OCI-LY7 (cell line): ENCODE measurements around the gene AFMID. TPM values are rescaled to one million over a fixed set of nuclear protein-coding genes. Genes with fewer than 3 reads are reported as not detected.
A peak's percentile ranks its signal among the peaks of the same experiment; 100 is the strongest.
"Not testable (repeated sequence)": the region's sequence is repeated elsewhere in the genome, so short reads cannot be mapped to it uniquely, and the experiment has no call there.

Source experiments
- BruUV-seq: library from RNA; stranded (reverse); fragments of 400-500 nt; replicated peaks from 2 replicates; lab custom pipeline; 2021; lab: Mats Ljungman, UMichigan
- CTCF ChIA-PET: fragments of 300-600 bp; sonication (Branson Sonifier 250); formaldehyde crosslinking; loops from one replicate; lab custom pipeline; 2022; ENCODE audit warnings: antibody characterized with exemption; ENCODE audit not compliant: unreplicated experiment; lab: Charles Lee
- POLR2A ChIA-PET: fragments of 300-600 bp; sonication (Branson Sonifier 250); formaldehyde crosslinking; loops from one replicate; lab custom pipeline; 2022; ENCODE audit warnings: antibody characterized with exemption; lab: Charles Lee
- DNase-seq: peaks from one replicate; pipeline ENCODE4 v3.0.0-alpha.2; 2015; ENCODE audit warnings: low spot score
- H2AFZ ChIP-seq: fragments of 200-600 bp; sonication (generic), shearing (Covaris generic); 2 replicates; pipeline ENCODE4 v1.6.1; 2014; ENCODE audit warnings: mild to moderate bottlenecking, antibody characterized with exemption, low read length, moderate library complexity
- H3K27ac ChIP-seq: fragments of 200-600 bp; sonication (generic); 2 replicates; pipeline ENCODE4 v1.5.1; 2014; ENCODE audit warnings: mixed run types, low read depth, mild to moderate bottlenecking, moderate library complexity, low read length, inconsistent platforms; ENCODE audit not compliant: poor library complexity, severe bottlenecking
- H3K36me3 ChIP-seq: fragments of 200-600 bp; sonication (generic); 2 replicates; pipeline ENCODE4 v1.6.1; 2014; ENCODE audit warnings: mild to moderate bottlenecking, antibody characterized with exemption, low read length, moderate library complexity, mixed read lengths; ENCODE audit not compliant: insufficient read depth
- H3K4me1 ChIP-seq: fragments of 200-600 bp; sonication (generic); 2 replicates; pipeline ENCODE4 v1.5.1; 2014; ENCODE audit warnings: mild to moderate bottlenecking, low read length; ENCODE audit not compliant: insufficient read depth, poor library complexity, severe bottlenecking
- H3K4me2 ChIP-seq: fragments of 200-600 bp; sonication (generic); 2 replicates; pipeline ENCODE4 v1.6.1; 2014; ENCODE audit warnings: mild to moderate bottlenecking, low read length
- H3K4me3 ChIP-seq: fragments of 200-600 bp; sonication (generic); 2 replicates; pipeline ENCODE4 v1.5.1; 2014; ENCODE audit warnings: mild to moderate bottlenecking, low read depth, low read length; ENCODE audit not compliant: poor library complexity, severe bottlenecking
- H3K79me2 ChIP-seq: fragments of 200-600 bp; sonication (generic); 2 replicates; pipeline ENCODE4 v1.6.1; 2016; ENCODE audit warnings: low read depth, mild to moderate bottlenecking, low read length, moderate library complexity, mixed read lengths; ENCODE audit not compliant: insufficient read depth
- H3K9me2 ChIP-seq: fragments of 200-600 bp; sonication (generic); 2 replicates; pipeline ENCODE4 v1.6.1; 2016; ENCODE audit warnings: mild to moderate bottlenecking, low read length, mixed read lengths; ENCODE audit not compliant: insufficient read depth
- H3K9me3 ChIP-seq: fragments of 200-600 bp; sonication (generic); 2 replicates; pipeline ENCODE4 v1.6.1; 2014; ENCODE audit warnings: mild to moderate bottlenecking, mixed run types, low read length, mixed read lengths
- H4K20me1 ChIP-seq: fragments of 200-600 bp; sonication (generic); 2 replicates; pipeline ENCODE4 v1.6.1; 2014; ENCODE audit warnings: mild to moderate bottlenecking, antibody characterized with exemption, low read length, moderate library complexity, mixed read lengths; ENCODE audit not compliant: insufficient read depth
- EZH2phosphoT487 ChIP-seq: fragments of 200-600 bp; sonication (generic); IDR thresholded peaks from 2 replicates; pipeline ENCODE4 v1.6.1; 2018; ENCODE audit warnings: low read depth, borderline replicate concordance, mild to moderate bottlenecking, mixed run types, antibody characterized with exemption, low read length, moderate library complexity, mixed read lengths
- intact Hi-C: fragments of 100-400 bp; cut with micrococcal nuclease; formaldehyde crosslinking; loops from one replicate; pipeline ENCODE4 v1.10.0; 2022; ENCODE audit not compliant: unreplicated experiment
- total RNA-seq, 2 experiments: library from RNA; depleted of rRNA in 1 of 2; stranded (reverse); fragments of >200 nt in 1 of 2; shearing (Covaris generic) in 1 of 2; gene quantifications; 2 replicates each; pipeline ENCODE4 v1.2.3, GENCODE V29; 2014 to 2022
- TF ChIP-seq, protein P1 (sequence below): fragments of 200-600 bp; sonication (generic); conservative IDR thresholded peaks from 2 replicates; pipeline ENCODE4 v1.5.1; 2014; ENCODE audit warnings: mild to moderate bottlenecking, antibody characterized with exemption, low read length, moderate library complexity, mixed read lengths

Gene AFMID
- total RNA-seq, 2 experiments from 2014 or later = 89.1 to 101 TPM

DNA sequence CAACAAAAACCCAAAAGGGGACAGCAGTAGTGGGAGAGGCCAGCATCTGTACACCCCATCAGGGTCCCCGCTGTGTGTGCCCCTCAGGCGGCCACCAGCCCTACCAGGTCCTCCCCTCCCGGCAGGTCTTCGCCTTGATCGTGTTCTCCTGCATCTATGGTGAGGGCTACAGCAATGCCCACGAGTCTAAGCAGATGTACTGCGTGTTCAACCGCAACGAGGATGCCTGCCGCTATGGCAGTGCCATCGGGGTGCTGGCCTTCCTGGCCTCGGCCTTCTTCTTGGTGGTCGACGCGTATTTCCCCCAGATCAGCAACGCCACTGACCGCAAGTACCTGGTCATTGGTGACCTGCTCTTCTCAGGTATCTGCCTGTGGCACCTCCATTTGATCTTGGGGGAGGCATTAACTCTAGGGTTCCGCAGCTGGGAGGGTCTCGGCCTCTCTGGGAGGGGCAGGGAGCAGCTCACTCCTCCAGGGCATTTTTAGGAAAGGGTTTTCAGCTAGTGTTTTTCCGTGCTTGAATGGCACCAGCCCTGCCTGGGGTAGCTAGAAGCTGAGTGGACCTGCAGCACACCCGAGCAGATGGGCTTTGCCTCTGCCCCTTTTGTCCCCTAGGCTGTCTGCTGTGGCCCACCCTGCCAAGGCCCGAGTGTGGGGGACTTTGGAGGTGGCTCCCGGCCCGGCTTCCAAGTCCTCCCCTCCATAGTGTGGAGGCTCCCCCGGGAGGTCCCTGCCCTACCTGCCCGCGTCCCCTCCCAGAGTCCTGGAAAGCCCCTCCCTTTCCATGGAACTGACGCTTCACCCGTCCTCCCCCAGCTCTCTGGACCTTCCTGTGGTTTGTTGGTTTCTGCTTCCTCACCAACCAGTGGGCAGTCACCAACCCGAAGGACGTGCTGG is 16.2 kb upstream of the AFMID start:
- ChIA-PET POLR2A (no interaction called here), CTCF (no interaction called here)
- TF ChIP-seq EZH2phosphoT487 = no peak
- TF ChIP-seq, protein P1, sequence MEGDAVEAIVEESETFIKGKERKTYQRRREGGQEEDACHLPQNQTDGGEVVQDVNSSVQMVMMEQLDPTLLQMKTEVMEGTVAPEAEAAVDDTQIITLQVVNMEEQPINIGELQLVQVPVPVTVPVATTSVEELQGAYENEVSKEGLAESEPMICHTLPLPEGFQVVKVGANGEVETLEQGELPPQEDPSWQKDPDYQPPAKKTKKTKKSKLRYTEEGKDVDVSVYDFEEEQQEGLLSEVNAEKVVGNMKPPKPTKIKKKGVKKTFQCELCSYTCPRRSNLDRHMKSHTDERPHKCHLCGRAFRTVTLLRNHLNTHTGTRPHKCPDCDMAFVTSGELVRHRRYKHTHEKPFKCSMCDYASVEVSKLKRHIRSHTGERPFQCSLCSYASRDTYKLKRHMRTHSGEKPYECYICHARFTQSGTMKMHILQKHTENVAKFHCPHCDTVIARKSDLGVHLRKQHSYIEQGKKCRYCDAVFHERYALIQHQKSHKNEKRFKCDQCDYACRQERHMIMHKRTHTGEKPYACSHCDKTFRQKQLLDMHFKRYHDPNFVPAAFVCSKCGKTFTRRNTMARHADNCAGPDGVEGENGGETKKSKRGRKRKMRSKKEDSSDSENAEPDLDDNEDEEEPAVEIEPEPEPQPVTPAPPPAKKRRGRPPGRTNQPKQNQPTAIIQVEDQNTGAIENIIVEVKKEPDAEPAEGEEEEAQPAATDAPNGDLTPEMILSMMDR = no peak
- Histone ChIP-seq H3K79me2 (no peaks in the 10 kb centered on the region), H3K36me3 (peaks cover 29% of the 10 kb centered on the region), H3K4me1 (peaks cover 69% of the 10 kb centered on the region), H4K20me1 (no peaks in the 10 kb centered on the region), H3K27ac (no peak overlapping the region), H3K9me2 (no peaks in the 10 kb centered on the region), H3K9me3 (no peaks in the 10 kb centered on the region), H2AFZ (no peak overlapping the region), H3K4me2 (no peak overlapping the region), H3K4me3 (no peak overlapping the region)
- DNase-seq = no peak
- no TSS peak for BruUV-seq
- intact Hi-C loops = no loop called here

DNA sequence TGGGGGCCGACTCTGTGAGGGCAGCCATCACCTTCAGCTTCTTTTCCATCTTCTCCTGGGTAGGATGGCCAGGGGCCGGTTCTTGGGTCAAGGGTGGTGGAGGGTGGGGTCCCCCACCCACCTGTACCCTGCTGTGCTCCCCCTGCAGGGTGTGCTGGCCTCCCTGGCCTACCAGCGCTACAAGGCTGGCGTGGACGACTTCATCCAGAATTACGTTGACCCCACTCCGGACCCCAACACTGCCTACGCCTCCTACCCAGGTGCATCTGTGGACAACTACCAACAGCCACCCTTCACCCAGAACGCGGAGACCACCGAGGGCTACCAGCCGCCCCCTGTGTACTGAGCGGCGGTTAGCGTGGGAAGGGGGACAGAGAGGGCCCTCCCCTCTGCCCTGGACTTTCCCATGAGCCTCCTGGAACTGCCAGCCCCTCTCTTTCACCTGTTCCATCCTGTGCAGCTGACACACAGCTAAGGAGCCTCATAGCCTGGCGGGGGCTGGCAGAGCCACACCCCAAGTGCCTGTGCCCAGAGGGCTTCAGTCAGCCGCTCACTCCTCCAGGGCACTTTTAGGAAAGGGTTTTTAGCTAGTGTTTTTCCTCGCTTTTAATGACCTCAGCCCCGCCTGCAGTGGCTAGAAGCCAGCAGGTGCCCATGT is 15.4 kb upstream of the AFMID start:
- H3K4me3 ChIP-seq, DNase-seq, H3K79me2 ChIP-seq, H4K20me1 ChIP-seq, H3K27ac ChIP-seq, CTCF ChIA-PET, H2AFZ ChIP-seq, H3K9me2 ChIP-seq, H3K9me3 ChIP-seq, BruUV-seq: not testable (repeated sequence)
- H3K4me2 ChIP-seq = peak overlapping the region; percentile 57
- intact Hi-C loops = loop anchor here (2.0 kb wide), 1 partner anchor 79 kb away; no protein-coding TSS in a partner anchor
- H3K4me1 ChIP-seq = peaks cover 69% of the 10 kb centered on the region
- peaks cover 29% of the 10 kb centered on the region for H3K36me3 ChIP-seq
- POLR2A ChIA-PET = interaction anchor here (0.6 kb wide), 1 partner anchor 32 kb away, joined by 3 read pairs; no protein-coding TSS in a partner anchor

DNA sequence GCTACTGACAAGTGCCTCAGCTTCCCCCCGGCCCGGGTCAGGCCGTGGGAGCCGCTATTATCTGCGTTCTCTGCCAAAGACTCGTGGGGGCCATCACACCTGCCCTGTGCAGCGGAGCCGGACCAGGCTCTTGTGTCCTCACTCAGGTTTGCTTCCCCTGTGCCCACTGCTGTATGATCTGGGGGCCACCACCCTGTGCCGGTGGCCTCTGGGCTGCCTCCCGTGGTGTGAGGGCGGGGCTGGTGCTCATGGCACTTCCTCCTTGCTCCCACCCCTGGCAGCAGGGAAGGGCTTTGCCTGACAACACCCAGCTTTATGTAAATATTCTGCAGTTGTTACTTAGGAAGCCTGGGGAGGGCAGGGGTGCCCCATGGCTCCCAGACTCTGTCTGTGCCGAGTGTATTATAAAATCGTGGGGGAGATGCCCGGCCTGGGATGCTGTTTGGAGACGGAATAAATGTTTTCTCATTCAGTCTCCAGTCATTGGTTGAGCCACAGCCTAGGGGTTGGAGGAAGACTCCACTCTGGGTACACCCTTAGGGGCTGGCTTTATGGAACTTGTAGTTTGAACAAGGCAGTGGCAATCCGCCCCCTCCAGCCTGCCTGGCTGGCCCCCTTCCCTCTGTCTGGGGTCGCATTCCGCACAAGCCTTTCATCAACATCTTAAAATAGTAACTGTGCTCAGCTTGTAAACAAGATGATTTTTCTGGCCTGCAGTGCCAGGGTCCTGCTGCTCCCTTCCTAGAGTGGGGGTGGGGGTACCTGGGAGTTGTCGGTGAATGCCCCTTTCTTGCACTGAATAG is 14.7 kb upstream of the AFMID start:
- Histone ChIP-seq H2AFZ (no peak overlapping the region), H3K27ac (no peak overlapping the region), H3K9me2 (no peaks in the 10 kb centered on the region), H3K79me2 (no peaks in the 10 kb centered on the region), H3K36me3 (peaks cover 29% of the 10 kb centered on the region), H3K4me3 (no peak overlapping the region), H4K20me1 (no peaks in the 10 kb centered on the region), H3K4me2 (peak overlapping the region; percentile 57), H3K4me1 (peaks cover 68% of the 10 kb centered on the region), H3K9me3 (no peaks in the 10 kb centered on the region)
- no peak for TF ChIP-seq EZH2phosphoT487
- TF ChIP-seq, protein P1 = no peak
- POLR2A ChIA-PET = interaction anchor here (0.6 to 0.9 kb wide), 4 partner anchors 10 to 33 kb away, joined by 3 to 6 read pairs (median 3); no protein-coding TSS in a partner anchor
- peak; percentile 48 for DNase-seq
- BruUV-seq = TSS peak; percentile 56
- CTCF ChIA-PET = no interaction called here
- intact Hi-C loops = loop anchor here (2.0 kb wide), 1 partner anchor 78 kb away; no protein-coding TSS in a partner anchor
